Mesenchymal stem cell (in vitro differentiated cells and primary cell): Measurements from ENCODE around the gene PPP2R5A.

Experiments used
- DNase-seq: peaks from one replicate; pipeline ENCODE4 v3.0.0-alpha.2; 2013
- H2AFZ ChIP-seq: one replicate; pipeline ENCODE4 v1.6.1; 2013; ENCODE audit warnings: low read depth, mild to moderate bottlenecking, control low read depth, inconsistent platforms, low read length, moderate library complexity
- H2AK5ac ChIP-seq: 2 replicates; pipeline ENCODE4 v1.6.1; 2013; ENCODE audit warnings: low read length, moderate library complexity, mild to moderate bottlenecking, inconsistent platforms; ENCODE audit not compliant: severe bottlenecking
- H2BK120ac ChIP-seq: one replicate; pipeline ENCODE4 v1.6.1; 2013; ENCODE audit warnings: low read depth, mild to moderate bottlenecking, inconsistent platforms, low read length, moderate library complexity
- H2BK12ac ChIP-seq, 2 experiments: one replicate each; pipeline ENCODE4 v1.6.1; 2013; ENCODE audit warnings: inconsistent platforms in 2 of 2, low read length in 2 of 2, mild to moderate bottlenecking in 2 of 2, moderate library complexity in 2 of 2, control low read depth in 1 of 2
- H2BK15ac ChIP-seq: one replicate; pipeline ENCODE4 v1.6.1; 2013; ENCODE audit warnings: mild to moderate bottlenecking, low read depth, inconsistent platforms; ENCODE audit not compliant: poor library complexity, severe bottlenecking
- H2BK5ac ChIP-seq: 2 replicates; pipeline ENCODE4 v1.6.1; 2013; ENCODE audit warnings: low read depth, mild to moderate bottlenecking, low read length, control low read depth, inconsistent platforms; ENCODE audit not compliant: poor library complexity, severe bottlenecking
- H3K14ac ChIP-seq, 2 experiments: one replicate each; pipeline ENCODE4 v1.6.1; 2013; ENCODE audit warnings: inconsistent platforms in 2 of 2, low read length in 2 of 2, control low read depth in 1 of 2, mild to moderate bottlenecking in 1 of 2, moderate library complexity in 1 of 2
- H3K18ac ChIP-seq, 2 experiments: one replicate each; pipeline ENCODE4 v1.6.1; 2013; ENCODE audit warnings: inconsistent platforms in 2 of 2, low read length in 2 of 2, control low read depth in 1 of 2, low read depth in 1 of 2, mild to moderate bottlenecking in 1 of 2
- H3K23ac ChIP-seq, 2 experiments: one replicate each; pipeline ENCODE4 v1.6.1; 2013; ENCODE audit warnings: inconsistent platforms in 2 of 2, low read length in 2 of 2, mild to moderate bottlenecking in 2 of 2, moderate library complexity in 2 of 2, control low read depth in 1 of 2
- H3K27ac ChIP-seq: 2 replicates; pipeline ENCODE4 v1.5.1; 2013; ENCODE audit warnings: mild to moderate bottlenecking, moderate library complexity, low read length, control low read depth, inconsistent platforms; ENCODE audit not compliant: poor library complexity, severe bottlenecking
- H3K27me3 ChIP-seq, 2 experiments: 2 replicates each; pipeline versions ENCODE4 v1.6.1 to v1.7.0; 2013; ENCODE audit warnings: low read length in 2 of 2, mild to moderate bottlenecking in 2 of 2, moderate library complexity in 2 of 2, control low read depth in 1 of 2, inconsistent platforms in 1 of 2; ENCODE audit not compliant: control insufficient read depth in 1 of 2, insufficient read depth in 1 of 2
- H3K36me3 ChIP-seq, 2 experiments: 2 replicates each; pipeline versions ENCODE4 v1.6.1 to v1.7.0; 2013; ENCODE audit warnings: low read length in 2 of 2, control low read depth in 1 of 2, inconsistent platforms in 1 of 2, low read depth in 1 of 2, mild to moderate bottlenecking in 1 of 2; ENCODE audit not compliant: insufficient read depth in 2 of 2, control insufficient read depth in 1 of 2
- H3K4ac ChIP-seq, 2 experiments: one replicate each; pipeline ENCODE4 v1.6.1; 2013; ENCODE audit warnings: inconsistent platforms in 2 of 2, low read length in 2 of 2, mild to moderate bottlenecking in 2 of 2, moderate library complexity in 2 of 2, control low read depth in 1 of 2, low read depth in 1 of 2
- H3K4me1 ChIP-seq: 2 replicates; pipeline ENCODE4 v1.6.1; 2013; ENCODE audit warnings: low read depth, low read length, control low read depth; ENCODE audit not compliant: control insufficient read depth, insufficient read depth
- H3K4me2 ChIP-seq: 2 replicates; pipeline ENCODE4 v1.6.1; 2013; ENCODE audit warnings: low read length, mild to moderate bottlenecking, inconsistent platforms; ENCODE audit not compliant: poor library complexity, severe bottlenecking
- H3K4me3 ChIP-seq, 2 experiments: 2 replicates each; pipeline versions ENCODE4 v1.5.1 to v1.7.0; 2013; ENCODE audit warnings: low read length in 2 of 2, mild to moderate bottlenecking in 2 of 2, control low read depth in 1 of 2, low read depth in 1 of 2; ENCODE audit not compliant: insufficient read depth in 1 of 2
- H3K79me1 ChIP-seq: replicated peaks from 2 replicates; pipeline ENCODE4 v1.6.1; 2013; ENCODE audit warnings: mild to moderate bottlenecking, control low read depth, low read length, inconsistent platforms; ENCODE audit not compliant: poor library complexity, severe bottlenecking
- H3K9ac ChIP-seq: 2 replicates; pipeline ENCODE4 v1.7.0; 2013; ENCODE audit warnings: mild to moderate bottlenecking, low read length, moderate library complexity
- H3K9me3 ChIP-seq: 2 replicates; pipeline ENCODE4 v1.7.0; 2013; ENCODE audit warnings: mild to moderate bottlenecking, low read length; ENCODE audit not compliant: control insufficient read depth
- H4K8ac ChIP-seq: one replicate; pipeline ENCODE4 v1.6.1; 2013; ENCODE audit warnings: inconsistent platforms, mild to moderate bottlenecking, low read length, moderate library complexity
- H4K91ac ChIP-seq: one replicate; pipeline ENCODE4 v1.6.1; 2013; ENCODE audit warnings: mild to moderate bottlenecking, low read length, inconsistent platforms
- WGBS: methylation state at CpG from one replicate; pipeline ENCODE4 v1.1.7; 2013; ENCODE audit warnings: mixed read lengths; 5-methylcytosine and 5-hydroxymethylcytosine counted together

PPP2R5A gene

DNA sequence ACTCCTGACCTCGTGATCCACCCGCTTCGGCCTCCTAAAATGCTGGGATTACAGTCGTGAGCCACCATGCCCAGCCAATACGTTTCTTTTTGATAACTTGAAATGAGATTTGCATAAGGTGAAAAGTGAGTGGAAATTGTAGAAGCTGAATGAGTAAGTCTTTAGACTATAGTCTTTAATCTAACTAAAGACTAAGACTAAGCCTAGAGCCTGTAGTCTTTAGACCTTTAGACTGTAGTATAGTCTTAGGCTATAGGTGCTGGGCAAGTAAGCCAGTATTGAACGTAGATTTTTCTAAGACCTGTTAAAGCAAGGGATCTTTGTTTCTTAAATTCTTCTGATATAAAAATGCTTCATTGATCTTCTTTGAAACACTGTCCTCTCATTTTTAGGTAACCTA, 12.1 kb downstream of the PPP2R5A start:
- H3K9ac ChIP-seq, result no peak overlapping the region
- H3K36me3 ChIP-seq, result no peaks in the 10 kb centered on the region
- no peak overlapping the region for H2BK5ac ChIP-seq
- no peak overlapping the region for H3K27ac ChIP-seq
- H3K4ac ChIP-seq, result no peak overlapping the region
- no peak overlapping the region for H4K8ac ChIP-seq
- H2BK12ac ChIP-seq, result no peak overlapping the region
- H2BK120ac ChIP-seq, result no peak overlapping the region
- H3K4me3 ChIP-seq, result no peak overlapping the region
- no peaks in the 10 kb centered on the region for H3K9me3 ChIP-seq
- H3K14ac ChIP-seq, result no peak overlapping the region
- no peak overlapping the region for H2BK15ac ChIP-seq
- no peaks in the 10 kb centered on the region for H3K4me1 ChIP-seq
- no peak overlapping the region for H4K91ac ChIP-seq
- no peak for DNase-seq
- H3K79me1 ChIP-seq, result peaks cover 17% of the 10 kb centered on the region
- no peak overlapping the region for H3K18ac ChIP-seq
- H2AK5ac ChIP-seq, result no peak overlapping the region
- no peaks in the 10 kb centered on the region for H3K27me3 ChIP-seq
- no peak overlapping the region for H3K23ac ChIP-seq
- no peak overlapping the region for H3K4me2 ChIP-seq
- no peak overlapping the region for H2AFZ ChIP-seq
- 98% methylated on average over 5 of the region's 6 CpGs for WGBS

DNA sequence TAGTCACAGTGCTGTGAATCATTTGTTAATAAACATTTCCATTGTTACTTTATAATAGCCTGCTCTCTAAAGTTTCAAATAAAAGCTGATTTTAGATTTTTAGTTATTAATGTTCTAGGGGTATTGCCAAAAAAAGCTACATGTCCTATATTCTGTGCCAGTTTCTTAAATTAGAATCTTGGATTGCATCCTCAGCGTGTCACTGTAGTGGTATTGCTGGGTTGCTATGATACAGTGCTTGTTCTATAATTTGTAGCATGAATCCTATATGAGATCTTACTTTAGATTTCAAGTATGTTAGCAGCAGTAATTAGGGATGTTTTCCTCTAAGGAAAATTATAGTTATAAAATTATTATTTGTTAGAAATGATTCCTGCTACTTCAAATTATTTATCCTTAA, 16.4 kb downstream of the PPP2R5A start:
- Histone ChIP-seq H3K27me3 (no peaks in the 10 kb centered on the region), H2BK15ac (no peak overlapping the region), H3K14ac (no peak overlapping the region), H3K18ac (no peak overlapping the region), H3K4me1 (no peaks in the 10 kb centered on the region), H2BK120ac (no peak overlapping the region), H2AK5ac (no peak overlapping the region), H3K27ac (no peak overlapping the region), H3K9ac (peak overlapping the region; percentile 82), H3K4ac (no peak overlapping the region), H2BK5ac (no peak overlapping the region), H3K4me3 (no peak overlapping the region), H2BK12ac (no peak overlapping the region), H3K4me2 (no peak overlapping the region), H2AFZ (no peak overlapping the region), H4K91ac (no peak overlapping the region), H4K8ac (no peak overlapping the region), H3K79me1 (peaks cover 6% of the 10 kb centered on the region), H3K9me3 (no peaks in the 10 kb centered on the region), H3K36me3 (no peaks in the 10 kb centered on the region), H3K23ac (no peak overlapping the region)
- DNase-seq, result no peak
- WGBS, result 95% methylated on average over 1 of the region's 1 CpG

DNA sequence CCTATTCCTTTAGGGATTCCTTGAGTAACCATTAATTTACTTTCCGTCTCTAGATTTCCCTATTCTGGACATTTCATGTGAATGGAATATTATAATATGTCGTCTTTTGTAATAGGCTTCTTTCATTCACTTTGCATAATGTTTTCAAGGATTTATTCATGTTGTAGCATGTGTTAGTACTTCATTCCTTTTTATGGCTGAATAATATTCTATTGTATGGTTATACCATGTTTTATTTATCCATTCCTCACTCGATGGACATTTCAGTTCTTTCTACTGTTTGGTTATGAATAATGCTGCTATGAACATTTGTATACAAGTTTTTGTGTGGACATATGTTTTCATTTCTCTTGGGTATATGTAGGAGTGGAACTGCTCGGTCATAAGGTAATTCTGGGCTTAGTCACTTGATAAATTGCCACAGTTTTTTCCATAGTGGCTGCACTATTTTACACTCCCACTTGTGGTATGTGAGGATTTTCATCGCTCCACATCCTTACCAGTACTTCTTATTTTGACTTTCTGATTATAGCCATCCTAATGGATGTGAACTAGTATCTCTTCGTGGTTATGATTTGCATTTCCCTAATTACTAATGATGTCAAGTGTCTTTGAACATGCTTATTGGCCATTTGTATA, 17.7 kb downstream of the PPP2R5A start:
- Histone ChIP-seq H3K9me3 (no peaks in the 10 kb centered on the region), H2BK15ac (no peak overlapping the region), H3K14ac (no peak overlapping the region), H2AFZ (no peak overlapping the region), H2BK12ac (no peak overlapping the region), H3K36me3 (no peaks in the 10 kb centered on the region), H3K79me1 (peaks cover 8% of the 10 kb centered on the region), H2AK5ac (no peak overlapping the region), H2BK5ac (no peak overlapping the region), H3K23ac (no peak overlapping the region), H3K18ac (no peak overlapping the region), H3K9ac (peak overlapping the region; percentile 82), H3K4ac (no peak overlapping the region), H3K4me2 (no peak overlapping the region), H3K27me3 (no peaks in the 10 kb centered on the region), H2BK120ac (no peak overlapping the region), H4K91ac (no peak overlapping the region), H3K4me1 (no peaks in the 10 kb centered on the region), H3K27ac (no peak overlapping the region), H4K8ac (no peak overlapping the region), H3K4me3 (no peak overlapping the region)
- DNase-seq, result peak; percentile 28
- WGBS, result 100% methylated on average over 2 of the region's 6 CpGs

DNA sequence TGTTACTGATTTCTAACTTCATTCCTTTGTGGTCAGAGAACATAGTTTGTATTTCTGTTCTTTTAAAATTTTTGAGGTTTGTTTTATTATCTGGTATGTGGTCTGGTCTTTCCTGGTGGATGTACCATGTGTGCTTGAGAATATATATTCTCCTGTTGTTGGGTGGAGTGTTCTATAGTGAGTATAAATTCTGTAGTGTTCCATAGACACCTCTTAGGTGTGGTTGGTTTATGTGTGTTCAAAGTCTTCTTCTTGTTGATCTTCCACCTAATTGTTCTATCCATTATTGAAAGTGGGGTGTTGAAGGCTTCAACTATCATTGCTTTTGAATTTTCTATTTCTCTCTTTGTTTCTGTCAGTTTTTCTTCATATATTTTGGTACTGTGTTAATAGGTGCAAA, 20.1 kb downstream of the PPP2R5A start:
- H2BK120ac ChIP-seq, result no peak overlapping the region
- H3K4me3 ChIP-seq, result no peak overlapping the region
- no peaks in the 10 kb centered on the region for H3K9me3 ChIP-seq
- no peak overlapping the region for H3K9ac ChIP-seq
- no peak overlapping the region for H2AFZ ChIP-seq
- H3K4me1 ChIP-seq, result no peaks in the 10 kb centered on the region
- H2AK5ac ChIP-seq, result no peak overlapping the region
- no peak overlapping the region for H3K18ac ChIP-seq
- no peak overlapping the region for H4K91ac ChIP-seq
- H3K4me2 ChIP-seq, result no peak overlapping the region
- no peak for DNase-seq
- no peaks in the 10 kb centered on the region for H3K36me3 ChIP-seq
- no peak overlapping the region for H3K14ac ChIP-seq
- no peak overlapping the region for H3K27ac ChIP-seq
- H2BK5ac ChIP-seq, result no peak overlapping the region
- no peak overlapping the region for H3K4ac ChIP-seq
- no peak overlapping the region for H4K8ac ChIP-seq
- no peaks in the 10 kb centered on the region for H3K27me3 ChIP-seq
- peaks cover 13% of the 10 kb centered on the region for H3K79me1 ChIP-seq
- no peak overlapping the region for H2BK15ac ChIP-seq
- no peak overlapping the region for H2BK12ac ChIP-seq
- H3K23ac ChIP-seq, result no peak overlapping the region
